Germinal center (tissue), 1 donor: ENCODE results near the gene KRT6C.
"Not testable (repeated sequence)": the region's sequence is repeated elsewhere in the genome, so short reads cannot be mapped to it uniquely, and the experiment has no call there.

Experiments
- DNase-seq: peaks from one replicate; pipeline ENCODE4 v3.0.0; 2012; ENCODE audit warnings: mixed read lengths, low spot score

Gene KRT6C

DNA sequence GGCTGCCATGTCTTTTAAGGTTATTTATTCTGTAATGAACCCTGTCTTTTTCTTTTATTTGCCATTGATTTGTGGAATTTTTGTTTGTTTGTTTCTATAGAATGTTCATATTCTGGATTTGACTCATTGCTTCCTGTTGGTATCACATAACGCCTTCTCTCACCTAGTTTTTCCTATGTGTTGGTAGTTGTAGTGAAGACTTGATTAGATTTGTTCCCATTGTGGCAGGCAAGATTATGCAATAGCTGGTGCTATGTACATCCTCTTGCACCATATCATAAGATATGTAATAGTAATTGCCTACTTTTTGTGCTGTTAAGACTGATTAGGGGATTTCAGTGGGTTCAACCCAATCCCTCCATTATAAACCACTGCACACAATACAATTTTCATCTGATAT is 17.8 kb downstream of the KRT6C start:
- no peak for DNase-seq

GRCh38 chr12:52454411-52455201 is 19.0 kb downstream of the KRT6C start:
- DNase-seq = no peak

GRCh38 chr12:52452101-52452500 is 21.5 kb downstream of the KRT6C start, which contains the start of gene KRT6B:
Gene KRT6B (minus strand): TSS chr12:52452146. CDS start chr12:52452078, 68 bp downstream.
- no peak for DNase-seq

GRCh38 chr12:52448228-52448627 is 25.4 kb downstream of the KRT6C start:
- DNase-seq = no peak

DNA sequence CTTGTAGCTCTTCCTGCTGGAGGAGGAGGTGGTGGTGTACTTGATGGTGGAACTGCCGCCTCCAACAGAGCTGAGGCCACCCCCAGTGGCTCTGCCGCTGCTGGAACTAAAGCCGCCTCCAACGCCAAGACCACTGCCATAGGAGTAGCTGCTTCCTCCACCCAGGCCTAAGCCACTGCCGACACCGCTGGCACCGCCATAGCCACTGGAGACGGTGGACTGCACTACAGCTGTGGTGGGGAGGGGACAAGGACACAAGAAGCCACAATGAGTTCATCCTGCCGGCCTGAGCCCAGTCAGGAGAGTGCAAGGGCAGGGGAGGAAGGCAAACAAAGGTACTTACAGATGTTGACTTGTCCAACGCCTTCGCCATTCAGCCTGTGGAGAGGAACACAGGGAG is 26.4 kb downstream of the KRT6C start:
- not testable (repeated sequence) for DNase-seq

DNA sequence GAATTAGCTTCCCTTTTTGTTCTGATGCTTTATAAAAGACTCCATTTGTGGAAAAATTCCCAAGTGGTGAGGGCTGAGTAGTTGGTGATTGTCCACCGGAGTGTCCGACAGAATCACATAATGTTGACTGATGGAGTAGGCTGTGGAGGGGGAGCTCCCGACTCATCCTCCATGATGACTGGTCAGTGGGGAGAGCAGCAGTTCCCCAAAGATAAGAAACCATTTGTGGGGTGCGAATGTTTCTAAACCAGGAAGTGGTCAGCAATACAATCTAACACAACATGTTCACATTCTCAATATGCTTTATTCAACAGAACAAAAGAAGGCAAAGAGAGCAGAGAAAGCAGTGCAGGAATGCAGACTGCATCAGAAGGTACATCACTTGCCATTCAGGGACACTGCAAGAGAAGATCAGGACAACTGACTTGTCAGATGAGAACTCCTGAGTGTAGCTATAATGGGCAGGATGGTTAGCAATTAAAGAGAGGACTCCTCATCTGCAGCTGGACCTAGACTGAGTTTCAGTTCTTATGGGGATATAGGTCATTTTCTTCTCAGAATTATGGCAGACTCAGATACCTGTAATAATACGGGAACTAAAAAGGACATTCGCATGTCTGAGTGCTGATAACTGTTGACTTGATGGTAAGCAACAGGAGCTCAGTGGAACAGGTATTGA is 27.1 kb downstream of the KRT6C start:
- no peak for DNase-seq

GRCh38 chr12:52445876-52446275 is 27.7 kb downstream of the KRT6C start:
- no peak for DNase-seq

DNA sequence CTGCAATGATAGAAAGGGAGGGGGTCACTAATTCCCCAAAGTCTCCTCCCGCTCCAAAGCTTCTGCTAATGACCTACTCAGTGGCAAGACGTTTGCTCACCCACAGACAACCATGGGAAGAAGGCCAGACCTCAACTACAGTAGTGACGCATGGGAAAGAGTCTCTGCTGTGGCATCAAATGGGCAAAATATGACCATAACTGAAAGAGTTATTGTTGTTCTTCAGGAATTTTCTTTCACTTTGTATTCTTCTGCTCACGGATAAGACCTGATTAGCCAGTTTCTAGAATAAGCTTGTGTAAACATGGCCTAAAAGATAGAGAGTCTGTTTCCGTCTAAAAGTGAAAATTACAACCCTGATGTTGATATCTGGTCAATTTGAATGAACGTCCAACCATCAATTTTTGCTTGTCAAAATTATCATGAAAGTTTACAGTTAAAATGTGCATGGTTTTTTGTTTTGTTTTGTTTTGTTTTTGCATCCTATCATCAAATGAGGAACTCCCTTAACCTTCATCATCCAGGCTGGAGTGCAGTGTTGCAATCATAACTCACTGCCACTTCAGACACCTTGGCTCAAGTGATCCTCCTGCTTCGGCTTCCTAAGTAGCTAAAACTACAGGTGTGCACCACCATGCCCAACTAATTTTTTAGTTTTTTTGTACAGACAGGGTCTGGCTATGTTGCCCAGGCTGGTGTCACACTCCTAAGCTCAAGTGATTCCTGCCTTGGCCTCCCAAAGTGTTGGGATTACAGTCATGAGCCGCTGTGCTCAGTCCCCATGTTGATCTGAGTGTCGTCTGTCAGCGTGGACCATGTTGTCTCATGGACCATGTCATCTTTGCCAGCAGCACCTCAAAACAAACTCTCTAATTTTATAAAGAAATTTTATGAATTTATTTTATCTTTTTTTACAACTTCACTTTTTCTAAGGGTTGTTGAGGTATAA is 28.7 kb downstream of the KRT6C start:
- no peak for DNase-seq

DNA sequence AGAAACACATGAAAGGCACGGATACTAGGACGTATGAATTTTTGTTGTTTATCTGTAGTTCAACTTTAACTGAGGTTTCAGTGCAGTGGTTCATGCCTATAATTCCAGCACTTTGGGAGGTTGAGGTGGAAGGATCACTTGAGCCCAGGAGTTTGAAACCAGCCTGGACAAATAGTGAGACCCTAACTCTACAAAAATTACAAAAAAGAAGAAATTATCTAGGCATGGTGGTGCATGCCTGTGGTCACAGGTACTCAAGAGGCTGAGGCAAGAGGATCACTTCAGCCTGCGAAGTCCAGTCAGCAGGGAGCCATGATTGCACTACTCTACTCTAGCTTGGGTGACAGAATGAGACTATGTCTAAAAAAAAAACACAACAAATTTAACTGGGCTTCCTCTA is 29.6 kb downstream of the KRT6C start:
- no peak for DNase-seq

- no peak for DNase-seq
Measured at GRCh38 chr12:52442600-52443061, 31.0 kb downstream of the KRT6C start.

- no peak for DNase-seq
Measured at GRCh38 chr12:52441320-52441911, 32.2 kb downstream of the KRT6C start.

DNA sequence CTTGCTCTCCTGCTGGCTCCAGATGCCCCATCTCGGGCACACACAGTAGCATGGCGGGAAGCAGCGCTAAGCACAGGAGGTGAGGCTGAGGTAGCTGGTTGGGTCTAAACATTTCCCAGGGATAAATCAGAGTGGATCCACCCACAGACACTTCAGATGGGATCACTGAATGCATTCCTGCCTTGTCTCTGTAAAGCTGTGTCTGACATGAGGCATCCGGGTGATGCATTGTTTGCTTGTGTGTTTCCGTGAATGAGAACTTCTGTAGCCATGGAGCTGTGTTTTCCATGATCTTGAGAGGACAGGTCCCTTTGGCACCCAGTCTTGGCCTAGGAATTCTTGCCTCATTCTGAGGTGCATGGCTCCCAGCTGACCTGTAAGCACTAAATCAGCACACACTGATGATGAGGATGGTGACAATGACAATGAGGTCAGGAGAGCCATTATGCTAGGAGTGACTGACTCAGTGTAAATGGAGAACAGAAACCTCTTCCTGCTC is 32.7 kb downstream of the KRT6C start:
- DNase-seq = no peak

DNA sequence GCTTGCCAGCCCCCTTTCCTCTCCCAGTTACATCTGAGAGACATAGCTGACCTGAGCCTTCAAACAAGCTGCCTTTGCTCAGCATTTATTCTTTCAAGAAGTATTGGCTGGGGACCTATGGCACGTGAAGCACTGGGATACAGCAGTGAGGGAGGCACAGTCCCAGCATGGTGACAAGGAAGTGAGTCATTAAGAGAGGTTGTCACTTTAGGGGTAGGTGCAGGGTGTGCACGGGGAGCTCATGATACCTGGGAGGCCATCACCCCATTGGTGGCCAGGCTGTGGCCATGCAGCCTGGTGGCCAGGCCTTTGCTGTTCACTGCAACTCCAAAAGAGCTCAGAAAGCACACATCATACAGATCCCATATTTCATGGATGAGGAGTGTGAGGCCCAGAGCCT is 33.8 kb downstream of the KRT6C start:
- no peak for DNase-seq

DNA sequence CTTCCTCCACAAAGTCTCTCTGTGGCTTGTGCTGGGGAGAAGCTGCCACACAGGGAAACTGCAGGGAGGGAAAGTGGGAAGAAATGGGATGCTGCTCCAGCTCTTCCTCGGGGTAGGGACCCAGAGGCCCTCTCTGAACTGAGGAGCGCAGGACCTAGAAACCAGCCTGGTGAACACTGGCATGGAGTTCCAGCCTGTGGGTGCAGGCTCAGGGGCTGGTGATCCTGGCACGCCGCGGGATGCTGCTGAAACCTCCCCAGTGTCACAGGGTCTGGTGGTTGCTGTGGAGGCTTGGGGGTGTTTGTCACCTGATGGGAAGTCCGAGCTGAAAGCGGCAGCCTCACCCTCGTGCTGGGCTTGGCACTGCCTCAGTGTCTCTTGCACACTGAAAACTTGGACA is 34.2 kb downstream of the KRT6C start:
- DNase-seq = no peak

DNA sequence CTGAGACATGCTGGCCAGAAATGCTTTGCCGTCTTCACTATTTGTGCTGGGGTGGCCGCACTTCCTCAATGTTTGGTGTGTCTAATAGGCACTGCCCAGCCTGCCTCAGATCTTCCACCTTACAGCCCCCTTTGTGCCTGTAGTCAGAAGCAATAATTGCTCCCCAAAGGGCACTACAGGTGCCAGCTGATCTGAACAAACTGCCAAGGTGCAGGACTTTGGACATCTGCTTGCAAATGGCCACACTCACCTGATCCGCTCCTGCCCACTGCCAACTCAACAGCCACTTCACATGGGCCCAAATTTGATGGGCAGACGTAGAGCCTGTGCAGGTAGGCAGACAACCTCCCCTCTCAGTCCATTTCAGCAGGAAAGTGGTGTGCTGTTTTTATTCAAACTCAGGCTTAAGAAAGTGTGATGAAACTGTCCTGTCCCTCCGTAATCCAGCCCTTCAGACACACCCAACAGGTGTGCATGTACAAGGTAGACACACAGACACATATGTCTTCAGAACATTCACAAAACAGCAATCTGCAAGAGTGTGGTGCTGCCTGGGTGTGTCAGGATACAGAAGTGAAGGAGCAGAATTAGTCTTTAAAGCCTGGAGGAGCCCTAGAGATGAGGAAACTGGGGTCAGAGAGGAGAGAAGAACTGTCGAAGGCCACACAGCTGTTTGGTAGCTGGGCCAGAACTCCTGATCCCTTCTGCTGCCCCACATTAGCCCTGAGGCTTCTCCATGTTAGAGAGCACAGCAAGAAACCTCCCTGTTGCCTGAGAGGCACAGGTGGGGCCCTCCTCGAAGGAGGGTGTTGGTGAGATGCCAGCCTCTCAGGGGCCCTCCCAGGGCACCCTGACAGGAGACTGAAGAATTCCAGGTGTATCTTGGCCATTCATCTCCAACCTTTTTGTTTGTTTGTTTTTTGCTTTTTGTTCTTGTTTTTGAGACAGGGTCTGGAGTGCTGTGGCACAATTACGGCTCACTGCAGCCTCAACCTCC is 35.0 kb downstream of the KRT6C start:
- DNase-seq = no peak

- DNase-seq = no peak
Measured at GRCh38 chr12:52437508-52437907, 36.1 kb downstream of the KRT6C start.

- no peak for DNase-seq
Measured at GRCh38 chr12:52436828-52437474, 36.7 kb downstream of the KRT6C start.

DNA sequence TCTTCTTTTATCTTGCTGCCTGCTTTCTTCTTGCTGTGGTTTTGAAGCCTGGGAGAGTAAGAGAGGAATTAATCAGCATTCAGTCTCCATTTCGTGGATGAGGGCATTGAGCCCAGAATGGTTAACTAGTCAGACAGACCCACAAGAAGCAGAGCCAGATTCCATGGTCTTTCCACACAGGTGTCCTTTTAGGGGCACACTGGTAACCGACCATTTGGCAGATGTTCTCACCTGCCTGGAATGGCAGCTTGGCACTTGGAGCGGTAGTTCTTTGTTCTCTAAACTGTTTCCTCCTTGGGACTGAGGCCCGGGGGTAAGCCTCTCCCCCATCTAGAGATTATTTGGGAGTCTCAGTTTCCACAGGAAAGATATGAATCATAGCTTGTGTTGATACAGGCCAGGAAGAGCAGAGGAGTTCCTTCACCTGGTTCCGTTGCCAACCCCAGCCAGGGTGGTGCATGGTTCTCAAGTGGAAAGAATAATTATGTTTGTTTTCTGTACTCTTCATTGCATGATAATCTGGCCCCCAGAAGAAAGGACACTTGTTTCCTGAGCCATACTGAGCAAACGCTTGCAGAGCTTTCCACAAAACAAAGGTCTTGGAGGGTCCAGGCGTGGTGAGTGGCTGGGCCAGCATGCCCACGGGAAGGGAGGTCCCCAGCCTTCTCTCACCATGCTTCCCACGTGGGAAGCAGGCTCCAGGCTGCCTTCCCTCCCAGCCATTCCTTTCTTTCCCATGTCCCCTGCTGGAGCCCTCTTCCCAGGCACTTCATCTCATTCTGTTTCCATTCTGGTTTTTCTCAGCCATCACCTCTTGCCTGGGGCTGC is 37.4 kb downstream of the KRT6C start:
- DNase-seq = no peak

- no peak for DNase-seq
Measured at GRCh38 chr12:52435659-52435999, 38.0 kb downstream of the KRT6C start.
